GM12878 (cell line): ENCODE results near the gene IL1R2. TPM values are rescaled to one million over a fixed set of nuclear protein-coding genes. Genes with fewer than 3 reads are reported as not detected.

Experiments
- ATAC-seq: fragments of 200-7000 bp; cut with Tn5 transposase; 3 replicates; pipeline ENCODE4 v1.9.1; 2020; ENCODE audit warnings: mild to moderate bottlenecking, moderate library complexity
- BruUV-seq: library from RNA; stranded (reverse); fragments of 400-500 nt; replicated peaks from 2 replicates; lab custom pipeline; 2021; lab: Mats Ljungman, UMichigan
- CTCF ChIA-PET: fragments of 300-600 bp; sonication (Branson Sonifier 250); formaldehyde crosslinking; extraction: SDS; loops from one replicate; lab custom pipeline; 2021; ENCODE audit warnings: inconsistent platforms; lab: Yijun Ruan, JAX
- POLR2A ChIA-PET: fragments of 350-600 bp; formaldehyde crosslinking; extraction: SDS; loops from one replicate; lab custom pipeline; 2021; ENCODE audit warnings: inconsistent platforms; lab: Charles Lee
- RAD21 ChIA-PET: fragments of 300-600 bp; sonication (Branson Sonifier 250); formaldehyde crosslinking; loops from one replicate; lab custom pipeline; 2023; ENCODE audit warnings: antibody characterized with exemption; ENCODE audit not compliant: unreplicated experiment; lab: Charles Lee
- SMC1A ChIA-PET: fragments of 300-600 bp; sonication (Branson Sonifier 250); formaldehyde crosslinking; loops from one replicate; lab custom pipeline; 2023; ENCODE audit not compliant: unreplicated experiment, uncharacterized antibody; lab: Charles Lee
- DNase-seq: peaks from one replicate; pipeline ENCODE4 v3.0.0-alpha.2; 2011; ENCODE audit warnings: low read depth, low spot score
- FAIRE-seq: peaks from 3 replicates; lab custom pipeline; 2011; peaks lifted over from hg19 to GRCh38; lab: Jason Lieb, UNC
- H2AFZ ChIP-seq: 2 replicates; pipeline ENCODE4 v1.6.0; 2011; ENCODE audit warnings: low read depth, low read length, control low read depth; ENCODE audit not compliant: control insufficient read depth
- H3K27ac ChIP-seq: 2 replicates; pipeline ENCODE4 v1.5.1; 2011; ENCODE audit warnings: control low read depth; ENCODE audit not compliant: control insufficient read depth, insufficient read depth
- H3K27me3 ChIP-seq, 2 experiments: replicated peaks in 1 of 2; 2 replicates each; pipeline versions ENCODE4 v1.6.0 to v1.6.1; 2011; ENCODE audit warnings: low read length in 1 of 2; ENCODE audit not compliant: control insufficient read depth in 2 of 2, insufficient read depth in 2 of 2
- H3K36me3 ChIP-seq, 2 experiments: 2 replicates each; pipeline ENCODE4 v1.5.1; 2011; ENCODE audit warnings: low read length in 1 of 2; ENCODE audit not compliant: control insufficient read depth in 2 of 2, insufficient read depth in 2 of 2
- H3K4me1 ChIP-seq: 2 replicates; pipeline ENCODE4 v1.6.1; 2011; ENCODE audit warnings: mild to moderate bottlenecking, low read length, moderate library complexity, mixed read lengths; ENCODE audit not compliant: control insufficient read depth, insufficient read depth
- H3K4me2 ChIP-seq: 2 replicates; pipeline ENCODE4 v1.6.0; 2011; ENCODE audit warnings: control low read depth; ENCODE audit not compliant: control insufficient read depth, insufficient read depth
- H3K4me3 ChIP-seq: fragments of 200-600 bp; sonication (generic); 2 replicates; pipeline ENCODE4 v1.5.1; 2016
- H3K79me2 ChIP-seq: 2 replicates; pipeline ENCODE4 v1.6.0; 2011; ENCODE audit warnings: low read length; ENCODE audit not compliant: control insufficient read depth, insufficient read depth
- H3K9ac ChIP-seq: 2 replicates; pipeline ENCODE4 v1.8.0; 2011; ENCODE audit warnings: low read length, control low read depth, mixed read lengths; ENCODE audit not compliant: control insufficient read depth, insufficient read depth
- H3K9me3 ChIP-seq: replicated peaks from 3 replicates; pipeline ENCODE4 v1.5.1; 2011; ENCODE audit warnings: mild to moderate bottlenecking, low read length; ENCODE audit not compliant: control insufficient read depth, insufficient read depth
- H4K20me1 ChIP-seq: 2 replicates; pipeline ENCODE4 v1.6.0; 2011; ENCODE audit not compliant: control insufficient read depth, insufficient read depth
- BCLAF1 ChIP-seq: fragments of 450-650 bp; IDR thresholded peaks from 2 replicates; pipeline ENCODE4 v1.6.1; 2017; ENCODE audit warnings: antibody characterized with exemption, mild to moderate bottlenecking, moderate library complexity
- CBFB ChIP-seq: IDR thresholded peaks from 2 replicates; pipeline ENCODE4 v1.6.1; 2016; ENCODE audit warnings: antibody characterized with exemption, low read depth
- CHD1 ChIP-seq: IDR thresholded peaks from 2 replicates; pipeline ENCODE4 v1.6.1; 2012; ENCODE audit warnings: low read depth, low read length, improper control_type of control experiment
- EP300 ChIP-seq, 2 experiments: fragments of 150-350 bp in 1 of 2; IDR thresholded peaks; 2 replicates each; pipeline ENCODE4 v1.6.1; 2011 to 2012; ENCODE audit warnings: low read depth in 2 of 2, low read length in 2 of 2, borderline replicate concordance in 1 of 2, improper control_type of control experiment in 1 of 2, inconsistent platforms in 1 of 2; ENCODE audit not compliant: control insufficient read depth in 1 of 2
- MLLT1 ChIP-seq: fragments of 450-650 bp; IDR thresholded peaks from 2 replicates; pipeline ENCODE4 v1.6.1; 2016; ENCODE audit warnings: mild to moderate bottlenecking
- NBN ChIP-seq: fragments of 450-650 bp; IDR thresholded peaks from 2 replicates; pipeline ENCODE4 v1.6.1; 2016
- NFYA ChIP-seq: IDR thresholded peaks from 2 replicates; pipeline ENCODE4 v1.6.1; 2011; ENCODE audit warnings: low read depth, mild to moderate bottlenecking, low read length, improper control_type of control experiment, borderline replicate concordance
- NFYB ChIP-seq: IDR thresholded peaks from 2 replicates; pipeline ENCODE4 v1.6.1; 2011; ENCODE audit warnings: low read depth, mild to moderate bottlenecking, low read length, improper control_type of control experiment, moderate library complexity; ENCODE audit not compliant: insufficient read depth
- PAX8 ChIP-seq: fragments of 450-650 bp; IDR thresholded peaks from 2 replicates; pipeline ENCODE4 v1.6.1; 2017; ENCODE audit warnings: mild to moderate bottlenecking, moderate library complexity
- SREBF1 ChIP-seq: IDR thresholded peaks from 2 replicates; pipeline ENCODE4 v1.6.1; 2012; ENCODE audit warnings: mild to moderate bottlenecking, low read length
- SRF ChIP-seq, 2 experiments: IDR thresholded peaks; 2 replicates each; pipeline ENCODE4 v1.6.1; 2011; ENCODE audit warnings: low read depth in 2 of 2, low read length in 2 of 2, mild to moderate bottlenecking in 1 of 2, moderate library complexity in 1 of 2
- WGBS: methylation state at CpG from one replicate; pipeline ENCODE4 v1.1.6; 2016; ENCODE audit warnings: low lambda C conversion rate; ENCODE audit not compliant: insufficient replicate concordance, insufficient coverage; ENCODE audit errors: missing lambda C conversion rate; 5-methylcytosine and 5-hydroxymethylcytosine counted together
- in situ Hi-C: fragments of 300-500 bp; cut with MboI; formaldehyde crosslinking; loops from 9 replicates; pipeline ENCODE4 v1.14.3; 2018; ENCODE audit warnings: mixed read lengths
- intact Hi-C: fragments of 100-400 bp; cut with micrococcal nuclease; formaldehyde crosslinking; loops from one replicate; pipeline ENCODE4 v1.14.2; 2022; ENCODE audit not compliant: unreplicated experiment
- polyA plus RNA-seq, 11 experiments: library from polyadenylated mRNA; depleted of rRNA in 4 of 11; unstranded in 6 of 11; stranded (reverse) in 5 of 11; fragments of >200 nt; fragmentation: Nextera tagmentation in 4 of 11; fragmentation: Illumina TruSeq in 1 of 11; extraction: Ambion mirVana in 4 of 11; extraction: Trizol in 1 of 11; gene quantifications; 1 replicate in 1 of 11; 2 replicates in 10 of 11; pipeline versions ENCODE4 v1.2.1 to v1.2.3, GENCODE V29; 2011 to 2016; ENCODE audit warnings: inconsistent platforms in 2 of 11, missing spikeins in 2 of 11, low read depth in 1 of 11
- total RNA-seq, 4 experiments: library from RNA; depleted of rRNA in 3 of 4; stranded (reverse); fragments of >200 nt in 3 of 4; fragmentation: Illumina TruSeq in 1 of 4; extraction: Trizol in 1 of 4; gene quantifications; 2 replicates each; pipeline versions ENCODE4 v1.2.1 to v1.2.3, GENCODE V29; 2013 to 2021
- TF ChIP-seq, protein P1 (sequence below): IDR thresholded peaks from 2 replicates; pipeline ENCODE4 v1.6.1; 2011; ENCODE audit warnings: borderline replicate concordance, low read depth, mild to moderate bottlenecking, moderate library complexity, mixed read lengths, low read length; ENCODE audit not compliant: insufficient read depth; ENCODE audit errors: extremely low read length
- TF ChIP-seq, protein P2 (sequence below): fragments of 450-650 bp; IDR thresholded peaks from 2 replicates; pipeline ENCODE4 v1.6.1; 2017; ENCODE audit warnings: mild to moderate bottlenecking, moderate library complexity

Gene IL1R2
- total and polyA plus RNA-seq, 10 of the 15 experiments (the other 5 are each of a cell fraction or from before 2014, with no cell fraction given) = 0.44 to 6.4 (median 0.62) TPM

DNA sequence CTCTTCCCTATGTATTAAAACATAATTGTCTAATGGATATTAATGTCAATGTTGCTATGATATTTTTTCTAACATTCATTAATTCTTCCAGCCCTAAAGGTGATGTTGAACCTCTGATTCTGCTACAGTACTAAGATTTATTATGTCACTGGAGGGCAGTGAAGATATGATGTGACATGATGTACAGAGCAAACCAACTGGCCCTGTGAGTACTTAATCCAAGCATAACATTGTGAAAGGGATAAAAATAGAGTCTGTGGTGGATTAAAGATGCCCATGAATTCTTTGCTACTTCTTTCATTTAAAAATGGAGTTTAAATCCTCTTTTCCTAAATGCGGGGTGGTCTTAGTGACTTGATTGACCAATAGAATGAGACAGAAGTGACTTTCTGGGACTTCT, 51.8 kb downstream of the IL1R2 start:
- DNase-seq = no peak
- Histone ChIP-seq H3K27ac (no peak overlapping the region), H3K27me3 (no peaks in the 10 kb centered on the region), H2AFZ (no peak overlapping the region), H3K9me3 (peaks cover 2% of the 10 kb centered on the region; the same call in 1 of the 3 replicates), H3K36me3 (no peaks in the 10 kb centered on the region), H3K4me2 (no peak overlapping the region), H4K20me1 (no peaks in the 10 kb centered on the region), H3K9ac (no peak overlapping the region), H3K4me1 (no peaks in the 10 kb centered on the region), H3K4me3 (no peak overlapping the region), H3K79me2 (no peaks in the 10 kb centered on the region)
- in situ Hi-C loops = no loop called here
- POLR2A ChIA-PET = interaction anchor here (1.0 to 2.4 kb wide), 2 partner anchors 10 to 15 kb away, joined by 3 to 9 read pairs; no protein-coding TSS in a partner anchor
- ATAC-seq = no peak
- RAD21 ChIA-PET = interaction anchor here (0.7 to 2.2 kb wide), 3 partner anchors 16 to 197 kb away, joined by 3 to 16 read pairs (median 8); no protein-coding TSS in a partner anchor
- no TSS peak for BruUV-seq
- no peak for FAIRE-seq
- SMC1A ChIA-PET = interaction anchor here (1.2 to 9.1 kb wide), 6 partner anchors 11 to 79 kb away, joined by 4 to 68 read pairs (median 16); no protein-coding TSS in a partner anchor
- intact Hi-C loops = no loop called here
- CTCF ChIA-PET = interaction anchor here (1.6 to 2.6 kb wide), 3 partner anchors 10 to 17 kb away, joined by 4 to 11 read pairs (median 8); no protein-coding TSS in a partner anchor
- 86% methylated on average over 1 of the region's 1 CpG for WGBS
- no peak for TF ChIP-seq NFYA
- TF ChIP-seq NFYB = no peak
- no peak for TF ChIP-seq CHD1
- TF ChIP-seq NBN = no peak
- TF ChIP-seq PAX8 = no peak
- TF ChIP-seq, protein P1, sequence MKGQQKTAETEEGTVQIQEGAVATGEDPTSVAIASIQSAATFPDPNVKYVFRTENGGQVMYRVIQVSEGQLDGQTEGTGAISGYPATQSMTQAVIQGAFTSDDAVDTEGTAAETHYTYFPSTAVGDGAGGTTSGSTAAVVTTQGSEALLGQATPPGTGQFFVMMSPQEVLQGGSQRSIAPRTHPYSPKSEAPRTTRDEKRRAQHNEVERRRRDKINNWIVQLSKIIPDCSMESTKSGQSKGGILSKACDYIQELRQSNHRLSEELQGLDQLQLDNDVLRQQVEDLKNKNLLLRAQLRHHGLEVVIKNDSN = no peak
- TF ChIP-seq MLLT1 = no peak
- TF ChIP-seq SREBF1 = no peak
- no peak for TF ChIP-seq SRF (IDR thresholded peaks at IDR 0.05; ENCODE audit: low read depth in 2 of 2, low read length in 2 of 2)
- TF ChIP-seq CBFB = no peak
- no peak for TF ChIP-seq EP300 (IDR thresholded peaks at IDR 0.05; ENCODE audit: borderline replicate concordance in 1 of 2, control insufficient read depth in 1 of 2, low read depth in 2 of 2, low read length in 2 of 2)
- no peak for TF ChIP-seq BCLAF1
- TF ChIP-seq, protein P2, sequence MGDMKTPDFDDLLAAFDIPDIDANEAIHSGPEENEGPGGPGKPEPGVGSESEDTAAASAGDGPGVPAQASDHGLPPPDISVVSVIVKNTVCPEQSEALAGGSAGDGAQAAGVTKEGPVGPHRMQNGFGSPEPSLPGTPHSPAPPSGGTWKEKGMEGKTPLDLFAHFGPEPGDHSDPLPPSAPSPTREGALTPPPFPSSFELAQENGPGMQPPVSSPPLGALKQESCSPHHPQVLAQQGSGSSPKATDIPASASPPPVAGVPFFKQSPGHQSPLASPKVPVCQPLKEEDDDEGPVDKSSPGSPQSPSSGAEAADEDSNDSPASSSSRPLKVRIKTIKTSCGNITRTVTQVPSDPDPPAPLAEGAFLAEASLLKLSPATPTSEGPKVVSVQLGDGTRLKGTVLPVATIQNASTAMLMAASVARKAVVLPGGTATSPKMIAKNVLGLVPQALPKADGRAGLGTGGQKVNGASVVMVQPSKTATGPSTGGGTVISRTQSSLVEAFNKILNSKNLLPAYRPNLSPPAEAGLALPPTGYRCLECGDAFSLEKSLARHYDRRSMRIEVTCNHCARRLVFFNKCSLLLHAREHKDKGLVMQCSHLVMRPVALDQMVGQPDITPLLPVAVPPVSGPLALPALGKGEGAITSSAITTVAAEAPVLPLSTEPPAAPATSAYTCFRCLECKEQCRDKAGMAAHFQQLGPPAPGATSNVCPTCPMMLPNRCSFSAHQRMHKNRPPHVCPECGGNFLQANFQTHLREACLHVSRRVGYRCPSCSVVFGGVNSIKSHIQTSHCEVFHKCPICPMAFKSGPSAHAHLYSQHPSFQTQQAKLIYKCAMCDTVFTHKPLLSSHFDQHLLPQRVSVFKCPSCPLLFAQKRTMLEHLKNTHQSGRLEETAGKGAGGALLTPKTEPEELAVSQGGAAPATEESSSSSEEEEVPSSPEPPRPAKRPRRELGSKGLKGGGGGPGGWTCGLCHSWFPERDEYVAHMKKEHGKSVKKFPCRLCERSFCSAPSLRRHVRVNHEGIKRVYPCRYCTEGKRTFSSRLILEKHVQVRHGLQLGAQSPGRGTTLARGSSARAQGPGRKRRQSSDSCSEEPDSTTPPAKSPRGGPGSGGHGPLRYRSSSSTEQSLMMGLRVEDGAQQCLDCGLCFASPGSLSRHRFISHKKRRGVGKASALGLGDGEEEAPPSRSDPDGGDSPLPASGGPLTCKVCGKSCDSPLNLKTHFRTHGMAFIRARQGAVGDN = no peak
